Fibroblast of pulmonary artery (primary cell): ENCODE measurements around the gene ANKRD40.

ENCODE experiments used
- DNase-seq: peaks from one replicate; pipeline ENCODE4 v3.0.0-alpha.2; 2010; ENCODE audit warnings: low read depth
- H3K4me3 ChIP-seq: replicated peaks from 2 replicates; pipeline ENCODE4 v1.5.1; 2011; ENCODE audit warnings: low read depth, mild to moderate bottlenecking, control low read depth, low read length, moderate library complexity
- CTCF ChIP-seq: IDR thresholded peaks from 2 replicates; pipeline ENCODE4 v1.5.1; 2011; ENCODE audit warnings: mild to moderate bottlenecking, control low read depth, low read length, inconsistent platforms; ENCODE audit errors: missing control alignments

ANKRD40 gene

GRCh38 chr17:50697062-50697461 lies 10.7 kb downstream of the ANKRD40 start:
- TF ChIP-seq CTCF = no peak
- no peak overlapping the region for H3K4me3 ChIP-seq
- no peak for DNase-seq

DNA sequence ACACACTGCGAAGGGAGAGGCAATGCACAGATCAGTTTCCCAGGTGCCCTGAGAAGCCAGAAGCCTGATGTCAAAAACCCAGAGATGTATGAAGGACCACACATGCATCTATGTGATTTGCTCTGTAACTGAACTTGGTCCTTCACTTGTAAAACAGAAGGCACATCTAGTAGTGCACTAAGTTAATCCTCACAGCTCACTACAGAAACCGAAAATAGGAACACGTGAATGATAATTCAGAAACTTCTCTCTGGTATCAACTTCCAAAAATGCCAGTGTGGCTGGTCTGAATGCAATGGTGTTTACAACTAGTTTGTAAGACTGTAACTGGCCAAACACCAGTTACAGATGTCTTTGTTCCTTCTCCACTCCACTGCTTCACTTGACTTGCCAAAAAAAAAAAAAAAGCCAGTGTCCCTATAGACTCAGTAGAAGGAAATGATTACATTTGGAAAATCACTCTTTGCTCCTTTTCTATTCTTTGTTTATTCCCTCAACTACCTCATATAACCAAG lies 11.3 kb downstream of the ANKRD40 start:
- no peak for DNase-seq
- TF ChIP-seq CTCF = no peak
- no peak overlapping the region for H3K4me3 ChIP-seq

DNA sequence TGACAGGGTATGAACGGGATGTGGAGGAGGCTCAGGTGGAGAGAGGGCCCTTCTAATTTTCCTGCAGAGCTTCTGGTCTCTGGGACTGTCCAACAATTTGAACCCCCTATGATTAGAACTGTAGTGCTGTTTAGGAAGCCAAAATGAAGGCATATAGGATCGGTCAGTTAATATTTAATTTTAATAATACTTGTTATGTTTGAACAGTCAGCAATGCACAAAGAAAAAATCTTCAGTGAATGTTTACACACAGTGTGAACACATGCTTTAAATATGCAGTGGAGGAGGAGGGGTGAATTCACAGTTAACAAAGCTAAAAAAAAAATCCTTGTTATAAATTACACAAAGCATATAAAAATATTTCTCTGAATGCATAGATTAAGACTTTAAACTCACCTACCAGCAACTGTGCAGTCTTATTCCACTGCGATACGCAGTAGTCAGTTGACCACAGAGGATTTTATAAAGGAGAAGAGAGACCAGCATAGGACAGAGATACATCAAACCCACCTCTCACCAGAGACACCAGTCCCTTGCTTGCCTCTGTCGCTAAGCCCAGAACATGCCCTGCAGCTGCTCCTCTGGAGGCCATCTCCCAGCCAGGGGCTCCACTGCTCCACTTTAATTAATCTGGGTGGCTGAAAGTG lies 14.6 kb downstream of the ANKRD40 start:
- no peak for DNase-seq
- no peak for TF ChIP-seq CTCF
- no peak overlapping the region for H3K4me3 ChIP-seq

- DNase-seq = no peak
- H3K4me3 ChIP-seq = no peak overlapping the region
- TF ChIP-seq CTCF = no peak
Observed at GRCh38 chr17:50692448-50693035, 15.2 kb downstream of the ANKRD40 start.

GRCh38 chr17:50691550-50692447 lies 15.9 kb downstream of the ANKRD40 start:
- H3K4me3 ChIP-seq = no peak overlapping the region
- no peak for DNase-seq
- no peak for TF ChIP-seq CTCF

- DNase-seq = no peak
- TF ChIP-seq CTCF = no peak
- no peak overlapping the region for H3K4me3 ChIP-seq
Observed at GRCh38 chr17:50690887-50691549, 16.7 kb downstream of the ANKRD40 start.
